CD14-positive monocyte (primary cell): ENCODE results near the gene PDGFA. TPM values are rescaled to one million over a fixed set of nuclear protein-coding genes. Genes with fewer than 3 reads are reported as not detected.
A peak's percentile ranks its signal among the peaks of the same experiment; 100 is the strongest.

Experiments
- DNase-seq, 3 donors: peaks; one replicate each; pipeline ENCODE4 v3.0.0-alpha.2; 2011 to 2022
- H2AFZ ChIP-seq: 2 replicates; pipeline ENCODE4 v1.6.0; 2012; ENCODE audit warnings: mild to moderate bottlenecking, low read depth, low read length, inconsistent platforms; ENCODE audit not compliant: insufficient read depth, poor library complexity, severe bottlenecking
- H3K27ac ChIP-seq, 2 donors: 1 replicate in 1 of 2; 2 replicates in 1 of 2; pipeline ENCODE4 v1.5.1; 2012 to 2013; ENCODE audit warnings: low read length in 2 of 2, control low read depth in 1 of 2, inconsistent platforms in 1 of 2, low read depth in 1 of 2, mild to moderate bottlenecking in 1 of 2
- H3K27me3 ChIP-seq, 2 donors: one replicate each; pipeline versions ENCODE4 v1.6.0 to v1.6.1; 2011 to 2013; ENCODE audit warnings: low read length in 2 of 2; ENCODE audit not compliant: control insufficient read depth in 2 of 2, insufficient read depth in 2 of 2
- H3K36me3 ChIP-seq, 2 donors: replicated peaks in 1 of 2; 1 replicate in 1 of 2; 2 replicates in 1 of 2; pipeline versions ENCODE4 v1.5.1 to v1.6.1; 2012 to 2013; ENCODE audit warnings: low read length in 2 of 2, control low read depth in 1 of 2, inconsistent platforms in 1 of 2, mild to moderate bottlenecking in 1 of 2; ENCODE audit not compliant: insufficient read depth in 2 of 2, control insufficient read depth in 1 of 2
- H3K4me1 ChIP-seq, 2 donors: 1 replicate in 1 of 2; 2 replicates in 1 of 2; pipeline versions ENCODE4 v1.5.1 to v1.6.1; 2012 to 2013; ENCODE audit warnings: low read length in 2 of 2, control low read depth in 1 of 2, inconsistent platforms in 1 of 2, mild to moderate bottlenecking in 1 of 2, moderate library complexity in 1 of 2; ENCODE audit not compliant: insufficient read depth in 2 of 2, control insufficient read depth in 1 of 2
- H3K4me2 ChIP-seq: replicated peaks from 2 replicates; pipeline ENCODE3; 2012; ENCODE audit warnings: low read length, moderate library complexity, mild to moderate bottlenecking; ENCODE audit not compliant: poor library complexity, severe bottlenecking; ENCODE audit errors: extremely low read depth
- H3K4me3 ChIP-seq, 3 experiments: fragments of 200-600 bp in 1 of 3; sonication (generic) in 1 of 3; replicated peaks in 1 of 3; 1 replicate in 2 of 3; 2 replicates in 1 of 3; pipeline ENCODE4 v1.5.1; 2011 to 2013; ENCODE audit warnings: low read length in 3 of 3, mild to moderate bottlenecking in 3 of 3, control low read depth in 2 of 3, low read depth in 2 of 3, inconsistent platforms in 1 of 3, moderate library complexity in 1 of 3
- H3K79me2 ChIP-seq: 2 replicates; pipeline ENCODE4 v1.6.0; 2012; ENCODE audit warnings: mild to moderate bottlenecking, control low read depth, inconsistent platforms, low read length, moderate library complexity; ENCODE audit not compliant: insufficient read depth
- H3K9ac ChIP-seq: 2 replicates; pipeline ENCODE4 v1.6.0; 2017; ENCODE audit warnings: low read length, mild to moderate bottlenecking; ENCODE audit not compliant: insufficient read depth, poor library complexity, severe bottlenecking
- H3K9me3 ChIP-seq, 2 donors: replicated peaks in 1 of 2; 1 replicate in 1 of 2; 2 replicates in 1 of 2; pipeline versions ENCODE4 v1.5.1 to v1.6.1; 2012 to 2013; ENCODE audit warnings: low read length in 2 of 2, control low read depth in 1 of 2; ENCODE audit not compliant: control insufficient read depth in 1 of 2, insufficient read depth in 1 of 2
- H4K20me1 ChIP-seq: 2 replicates; pipeline ENCODE4 v1.6.0; 2012; ENCODE audit warnings: mild to moderate bottlenecking, low read length, control low read depth, moderate library complexity; ENCODE audit not compliant: insufficient read depth
- H3K27ac Mint-ChIP-seq, 7 donors: one replicate each; pipeline ENCODE4 v1.8.0; 2020; ENCODE audit warnings: mild to moderate bottlenecking in 7 of 7, mixed read lengths in 7 of 7, moderate library complexity in 6 of 7, inconsistent platforms in 2 of 7
- H3K27me3 Mint-ChIP-seq, 3 donors: one replicate each; pipeline ENCODE4 v1.8.0; 2021 to 2022; ENCODE audit warnings: low read depth in 3 of 3, mild to moderate bottlenecking in 3 of 3, mixed read lengths in 3 of 3, moderate library complexity in 3 of 3, inconsistent platforms in 1 of 3
- H3K36me3 Mint-ChIP-seq, 2 donors: one replicate each; pipeline ENCODE4 v1.8.0; 2020; ENCODE audit warnings: mixed read lengths in 2 of 2, inconsistent platforms in 1 of 2, mild to moderate bottlenecking in 1 of 2
- H3K4me1 Mint-ChIP-seq: one replicate; pipeline ENCODE4 v1.8.0; 2020; ENCODE audit warnings: mild to moderate bottlenecking, mixed read lengths
- H3K4me3 Mint-ChIP-seq, 2 donors: one replicate each; pipeline ENCODE4 v1.8.0; 2020; ENCODE audit warnings: mild to moderate bottlenecking in 2 of 2, mixed read lengths in 2 of 2, moderate library complexity in 1 of 2
- H3K9me3 Mint-ChIP-seq, 7 donors: one replicate each; pipeline ENCODE4 v1.8.0; 2020 to 2022; ENCODE audit warnings: mixed read lengths in 7 of 7, mild to moderate bottlenecking in 6 of 7, moderate library complexity in 6 of 7, inconsistent platforms in 2 of 7
- WGBS: methylation state at CpG from one replicate; pipeline ENCODE4 v1.1.5; 2013; ENCODE audit warnings: missing lambda C conversion rate; ENCODE audit not compliant: insufficient coverage; 5-methylcytosine and 5-hydroxymethylcytosine counted together
- intact Hi-C, 2 donors: fragments of 100-400 bp; cut with micrococcal nuclease; formaldehyde crosslinking; loops; one replicate each; pipeline versions ENCODE4 v1.15.0 to v1.15.1; 2023
- polyA plus RNA-seq, 3 donors: library from polyadenylated mRNA; depleted of rRNA in 1 of 3; unstranded in 2 of 3; stranded (reverse) in 1 of 3; fragments of 300-500 nt in 2 of 3; fragments of >200 nt in 1 of 3; fragmentation: Illumina TruSeq in 2 of 3; gene quantifications; 1 replicate in 2 of 3; 2 replicates in 1 of 3; pipeline ENCODE4 v1.2.3, GENCODE V29; 2012 to 2021
- TF ChIP-seq, protein P1 (sequence below): fragments of 200-600 bp; IDR thresholded peaks from one replicate; pipeline ENCODE4 v1.8.0; 2022; ENCODE audit warnings: antibody characterized with exemption, mild to moderate bottlenecking

PDGFA gene
- polyA plus RNA-seq, 3 donors: 0.29 TPM; not detected in 2

DNA sequence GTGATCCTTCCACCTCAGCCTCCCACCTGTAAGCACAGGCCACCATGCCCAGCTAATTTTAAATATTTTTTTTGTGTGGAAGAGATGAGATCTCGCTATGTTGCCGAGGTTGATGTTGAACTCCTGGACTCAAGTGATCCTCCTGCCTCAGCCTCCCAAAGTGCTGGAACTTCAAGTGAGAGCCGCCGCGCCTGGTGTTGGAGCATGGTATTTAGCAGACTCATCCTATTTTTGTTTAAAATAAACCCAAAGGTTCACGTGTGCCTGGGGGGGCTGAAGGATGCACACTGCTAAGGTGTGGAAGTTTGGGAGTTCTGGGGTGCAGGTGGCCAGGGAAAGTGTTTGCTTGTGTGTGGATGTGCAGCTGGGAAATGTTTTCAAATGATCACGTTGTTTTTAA is 18.1 kb downstream of the PDGFA start:
- Histone ChIP-seq H3K4me3 (no peak overlapping the region), H3K27me3 (no peaks in the 10 kb centered on the region), H3K9ac (no peak overlapping the region), H3K27ac (no peak overlapping the region), H4K20me1 (no peaks in the 10 kb centered on the region), H3K79me2 (no peaks in the 10 kb centered on the region), H3K9me3 (no peaks in the 10 kb centered on the region), H3K36me3 (no peaks in the 10 kb centered on the region), H3K4me1 (no peaks in the 10 kb centered on the region), H3K4me2 (no peak overlapping the region), H2AFZ (no peak overlapping the region)
- no peak overlapping the region for H3K4me3 Mint-ChIP-seq
- H3K9me3 Mint-ChIP-seq: peaks cover 0 to 8% (median 0%) of the 10 kb centered on the region in 7 donors
- peak overlapping the region in 1 of 7 donors; percentile 68 for H3K27ac Mint-ChIP-seq
- TF ChIP-seq, protein P1, sequence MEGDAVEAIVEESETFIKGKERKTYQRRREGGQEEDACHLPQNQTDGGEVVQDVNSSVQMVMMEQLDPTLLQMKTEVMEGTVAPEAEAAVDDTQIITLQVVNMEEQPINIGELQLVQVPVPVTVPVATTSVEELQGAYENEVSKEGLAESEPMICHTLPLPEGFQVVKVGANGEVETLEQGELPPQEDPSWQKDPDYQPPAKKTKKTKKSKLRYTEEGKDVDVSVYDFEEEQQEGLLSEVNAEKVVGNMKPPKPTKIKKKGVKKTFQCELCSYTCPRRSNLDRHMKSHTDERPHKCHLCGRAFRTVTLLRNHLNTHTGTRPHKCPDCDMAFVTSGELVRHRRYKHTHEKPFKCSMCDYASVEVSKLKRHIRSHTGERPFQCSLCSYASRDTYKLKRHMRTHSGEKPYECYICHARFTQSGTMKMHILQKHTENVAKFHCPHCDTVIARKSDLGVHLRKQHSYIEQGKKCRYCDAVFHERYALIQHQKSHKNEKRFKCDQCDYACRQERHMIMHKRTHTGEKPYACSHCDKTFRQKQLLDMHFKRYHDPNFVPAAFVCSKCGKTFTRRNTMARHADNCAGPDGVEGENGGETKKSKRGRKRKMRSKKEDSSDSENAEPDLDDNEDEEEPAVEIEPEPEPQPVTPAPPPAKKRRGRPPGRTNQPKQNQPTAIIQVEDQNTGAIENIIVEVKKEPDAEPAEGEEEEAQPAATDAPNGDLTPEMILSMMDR: no peak
- peaks cover 0 to 7% (median 2%) of the 10 kb centered on the region in 3 donors for H3K27me3 Mint-ChIP-seq
- no peak for DNase-seq
- no peaks in the 10 kb centered on the region for H3K36me3 Mint-ChIP-seq
- no peaks in the 10 kb centered on the region for H3K4me1 Mint-ChIP-seq
- 89% methylated on average over 4 of the region's 7 CpGs for WGBS
- intact Hi-C loops: no loop called here

DNA sequence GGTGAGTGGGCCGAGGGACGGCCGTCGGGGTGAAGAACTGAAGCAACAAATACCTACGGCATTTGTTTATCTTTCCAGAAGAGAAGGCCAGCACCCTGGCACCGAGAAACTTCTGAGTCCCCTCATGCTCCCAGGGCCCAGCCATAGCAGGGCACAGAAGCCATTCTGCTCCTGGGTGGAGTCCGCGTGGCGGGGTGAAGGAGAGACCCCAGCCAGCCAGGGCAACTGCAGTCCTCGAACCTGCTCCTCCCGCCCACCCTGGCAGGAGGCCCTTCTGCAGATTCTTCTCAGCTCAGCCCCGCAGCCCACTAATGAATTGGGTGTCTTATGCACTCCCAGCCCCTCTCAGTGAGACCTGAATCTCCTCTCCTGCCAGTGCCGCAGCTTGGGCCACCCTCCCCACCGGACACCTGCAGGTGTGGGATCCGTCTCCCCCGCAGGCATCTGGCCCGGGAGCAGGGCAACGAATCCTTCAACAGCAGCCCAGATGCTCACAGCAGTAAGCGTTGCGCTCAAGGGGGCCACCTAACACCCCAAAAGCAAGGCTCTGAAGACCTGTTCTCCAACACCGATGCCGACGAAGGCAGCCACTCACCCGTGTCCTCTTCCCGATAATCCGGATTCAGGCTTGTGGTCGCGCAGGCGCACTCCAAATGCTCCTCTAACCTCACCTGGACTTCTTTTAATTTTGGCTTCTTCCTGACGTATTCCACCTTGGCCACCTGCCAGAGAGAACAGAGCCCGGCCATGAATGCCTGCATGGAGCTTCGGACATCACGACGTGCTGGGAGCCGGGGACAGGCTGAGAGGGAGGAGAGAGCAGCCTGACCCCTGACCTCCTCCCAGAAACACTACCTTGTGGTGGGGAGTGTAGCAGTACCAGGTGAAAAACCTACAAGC is 18.9 kb downstream of the PDGFA start:
- Mint-ChIP-seq H3K27ac (no peak overlapping the region), H3K9me3 (peaks cover 0 to 8% (median 0%) of the 10 kb centered on the region in 7 donors), H3K36me3 (no peaks in the 10 kb centered on the region), H3K27me3 (peaks cover 0 to 7% (median 2%) of the 10 kb centered on the region in 3 donors), H3K4me3 (no peak overlapping the region), H3K4me1 (no peaks in the 10 kb centered on the region)
- H2AFZ ChIP-seq: no peak overlapping the region
- H3K9ac ChIP-seq: no peak overlapping the region
- no peaks in the 10 kb centered on the region for H3K79me2 ChIP-seq
- DNase-seq: no peak
- no peak overlapping the region for H3K27ac ChIP-seq
- 95% methylated on average over 26 of the region's 35 CpGs for whole genome bisulfite sequencing
- intact Hi-C loops: no loop called here
- no peak overlapping the region for H3K4me3 ChIP-seq
- no peaks in the 10 kb centered on the region for H3K36me3 ChIP-seq
- H4K20me1 ChIP-seq: no peaks in the 10 kb centered on the region
- no peak overlapping the region for H3K4me2 ChIP-seq
- H3K27me3 ChIP-seq: no peaks in the 10 kb centered on the region
- no peaks in the 10 kb centered on the region for H3K4me1 ChIP-seq
- H3K9me3 ChIP-seq: no peaks in the 10 kb centered on the region
- TF ChIP-seq, protein P1: no peak
